Motor neuron (in vitro differentiated cells): ENCODE results near the gene P2RY11. TPM values are rescaled to one million over a fixed set of nuclear protein-coding genes. Genes with fewer than 3 reads are reported as not detected.

Experiments used
- ATAC-seq, 8 experiments: fragments of 200-7000 bp; cut with Tn5 transposase; replicated peaks in 6 of 8; 2 replicates each; pipeline ENCODE4 v1.8.0; 2021; ENCODE audit warnings: mild to moderate bottlenecking in 8 of 8, moderate library complexity in 8 of 8
- H3K27ac ChIP-seq, 2 donors: fragments of 250-450 bp; sonication (Bioruptor Pico); 2 replicates each; pipeline ENCODE4 v1.9.0; 2021; ENCODE audit warnings: antibody characterized with exemption in 2 of 2, mild to moderate bottlenecking in 2 of 2, moderate library complexity in 1 of 2
- H3K4me1 ChIP-seq, 2 donors: fragments of 250-450 bp; sonication (Bioruptor Pico); replicated peaks in 1 of 2; 2 replicates each; pipeline ENCODE4 v1.6.1; 2021; ENCODE audit warnings: antibody characterized with exemption in 2 of 2, mild to moderate bottlenecking in 2 of 2, moderate library complexity in 1 of 2
- H3K4me3 ChIP-seq, 5 donors: fragments of 250-450 bp; sonication (Bioruptor Pico); 2 replicates each; pipeline ENCODE4 v1.9.0; 2021; ENCODE audit warnings: antibody characterized with exemption in 5 of 5, mild to moderate bottlenecking in 5 of 5, moderate library complexity in 4 of 5
- WGBS, 10 experiments: fragments of 450-650 bp; shearing (Covaris generic); methylation state at CpG; one replicate each; pipeline ENCODE4 v1.0.0; 2022; 5-methylcytosine and 5-hydroxymethylcytosine counted together
- in situ Hi-C, 9 experiments: fragments of 400-800 bp; cut with MboI; loops; one replicate each; pipeline ENCODE4 v1.15.0; 2021; ENCODE audit warnings: low sequenced_read_pairs in 9 of 9, low pct_unique_long_range_greater_than_20kb in 2 of 9; ENCODE audit not compliant: unreplicated experiment in 9 of 9
- total RNA-seq, 8 experiments: library from RNA; unstranded; fragments of 300-600 nt; gene quantifications; 2 replicates each; pipeline versions ENCODE4 v1.2.3 to v1.2.4, GENCODE V29; 2022

P2RY11 gene
- total RNA-seq, 8 experiments from 2014 or later: 2.1 to 12.2 (median 4.9) TPM

- WGBS, 10 experiments: 86 to 100% (median 100%) methylated on average over 2 to 8 of the region's 18 CpGs; no CpG with 5 or more reads in 2 of the 10 experiments
These were observed 30.5 kb downstream of the P2RY11 start for GRCh38 chr19:10141973-10142372.

DNA sequence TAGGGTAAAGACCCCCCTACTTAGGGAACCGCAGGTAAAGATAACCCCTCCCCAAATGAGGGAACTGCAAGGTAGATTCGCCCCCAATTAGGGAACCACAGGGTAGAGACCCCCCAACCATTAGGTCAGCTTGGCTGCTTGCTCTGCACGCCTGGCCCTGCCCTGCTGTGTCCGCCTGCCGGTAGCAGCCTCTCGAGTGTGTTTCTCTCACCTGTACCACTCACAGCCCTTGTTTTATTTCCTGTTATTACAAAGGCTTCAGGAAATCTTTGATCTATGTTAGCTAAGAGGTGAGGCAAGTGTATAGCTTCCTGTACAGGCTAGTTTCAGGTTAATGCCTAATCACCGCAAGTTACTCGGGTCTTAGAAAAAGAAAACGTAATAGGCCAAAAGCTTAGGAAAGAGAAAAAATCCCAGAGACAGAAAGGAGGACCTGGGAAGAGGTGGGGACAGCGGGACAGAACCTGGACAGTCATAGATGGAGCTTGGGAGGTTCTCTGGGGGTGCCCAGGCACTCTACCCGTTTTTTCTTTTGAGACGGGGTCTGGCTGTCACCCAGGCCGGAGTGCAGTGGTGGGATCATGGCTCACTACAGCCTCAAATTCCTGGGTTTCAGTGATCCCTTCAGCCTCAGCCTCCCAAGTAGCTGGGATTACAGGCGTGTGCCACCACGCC is 31.3 kb downstream of the P2RY11 start:
- no peak overlapping the region for H3K4me3 ChIP-seq
- WGBS, 10 experiments: 73 to 95% (median 84%) methylated on average over 3 to 10 of the region's 15 CpGs; no CpG with 5 or more reads in 4 of the 10 experiments
- ATAC-seq: no peak
- in situ Hi-C loops: no loop called here
- no peak overlapping the region for H3K27ac ChIP-seq
- H3K4me1 ChIP-seq: no peaks in the 10 kb centered on the region

More at GRCh38 chr19:10141973-10142372, 30.5 kb downstream of the P2RY11 start:
- in situ Hi-C loops: no loop called here
- H3K4me1 ChIP-seq: no peaks in the 10 kb centered on the region
- no peak overlapping the region for H3K4me3 ChIP-seq
- ATAC-seq: no peak
- no peak overlapping the region for H3K27ac ChIP-seq

DNA sequence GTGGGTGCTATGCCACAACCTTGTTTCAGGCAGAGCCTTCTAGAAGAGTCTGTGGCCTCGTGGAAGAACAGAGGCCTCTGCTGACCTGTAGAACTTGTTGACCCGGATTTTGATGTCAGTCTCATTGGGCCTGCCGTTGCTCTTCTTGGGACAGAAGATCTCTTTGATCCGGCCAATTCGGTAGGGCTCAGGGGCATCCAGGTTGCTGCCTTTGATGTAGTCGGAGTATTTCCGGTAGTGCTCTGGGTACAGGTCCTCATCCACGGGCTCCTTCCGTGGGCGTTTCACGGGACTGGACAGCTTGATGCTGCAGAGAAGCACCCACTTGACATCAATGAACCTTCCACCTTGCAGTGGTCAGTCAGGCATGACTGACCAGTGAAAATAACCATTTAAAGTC is 32.2 kb downstream of the P2RY11 start:
- Histone ChIP-seq H3K4me1 (no peaks in the 10 kb centered on the region), H3K27ac (no peak overlapping the region), H3K4me3 (no peak overlapping the region)
- no peak for ATAC-seq
- in situ Hi-C loops: no loop called here
- 92 to 100% (median 100%) methylated on average over 2 to 8 of the region's 11 CpGs; no CpG with 5 or more reads in 5 of the 10 experiments for WGBS, 10 experiments

GRCh38 chr19:10144361-10144760 is 32.9 kb downstream of the P2RY11 start:
- H3K4me3 ChIP-seq: no peak overlapping the region
- 67 to 100% (median 89%) methylated on average over 1 to 7 of the region's 10 CpGs; no CpG with 5 or more reads in 4 of the 10 experiments for WGBS, 10 experiments
- H3K27ac ChIP-seq: no peak overlapping the region
- in situ Hi-C loops: no loop called here
- ATAC-seq: no peak
- no peaks in the 10 kb centered on the region for H3K4me1 ChIP-seq

GRCh38 chr19:10145031-10145430 is 33.5 kb downstream of the P2RY11 start:
- WGBS, 10 experiments: 80 to 100% (median 100%) methylated on average over 1 to 9 of the region's 10 CpGs; no CpG with 5 or more reads in 5 of the 10 experiments
- in situ Hi-C loops: no loop called here
- H3K27ac ChIP-seq: no peak overlapping the region
- no peaks in the 10 kb centered on the region for H3K4me1 ChIP-seq
- no peak overlapping the region for H3K4me3 ChIP-seq
- ATAC-seq: no peak

GRCh38 chr19:10146142-10146541 is 34.6 kb downstream of the P2RY11 start:
- Histone ChIP-seq H3K4me1 (no peaks in the 10 kb centered on the region), H3K27ac (no peak overlapping the region), H3K4me3 (no peak overlapping the region)
- WGBS, 10 experiments: 93 to 100% (median 98%) methylated on average over 1 to 4 of the region's 14 CpGs; no CpG with 5 or more reads in 4 of the 10 experiments
- ATAC-seq: no peak
- in situ Hi-C loops: no loop called here

GRCh38 chr19:10149427-10149826 is 37.9 kb downstream of the P2RY11 start:
- ATAC-seq: no peak
- H3K4me1 ChIP-seq: no peaks in the 10 kb centered on the region
- H3K27ac ChIP-seq: no peak overlapping the region
- WGBS, 10 experiments: 97 to 100% (median 100%) methylated on average over 1 to 11 of the region's 12 CpGs; no CpG with 5 or more reads in 4 of the 10 experiments
- H3K4me3 ChIP-seq: no peak overlapping the region
- in situ Hi-C loops: no loop called here

- ATAC-seq: no peak
These were observed 40.0 kb downstream of the P2RY11 start for GRCh38 chr19:10151521-10151920.

DNA sequence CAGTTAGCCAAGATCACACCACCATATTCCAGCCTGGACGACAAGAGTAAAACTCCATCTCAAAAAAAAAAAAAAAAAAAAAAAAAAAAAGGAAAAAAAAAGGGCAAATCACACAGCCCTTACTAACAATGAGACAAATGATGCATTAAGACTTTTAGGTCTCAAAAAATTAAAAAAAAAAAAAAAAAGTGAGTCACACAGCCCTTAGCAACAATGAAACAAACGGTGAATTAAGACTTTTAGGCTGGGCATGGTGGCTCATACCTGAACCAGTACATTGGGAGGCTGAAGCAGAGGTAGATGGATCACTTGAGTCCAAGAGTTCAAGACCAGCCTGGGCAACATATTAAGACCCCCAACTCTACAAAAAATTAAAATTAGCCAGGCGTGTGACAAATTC is 40.6 kb downstream of the P2RY11 start:
- ATAC-seq: no peak
- no peaks in the 10 kb centered on the region for H3K4me1 ChIP-seq

More at GRCh38 chr19:10151521-10151920, 40.0 kb downstream of the P2RY11 start:
- no peak overlapping the region for H3K4me3 ChIP-seq
- 20 to 100% (median 88%) methylated on average over 1 to 5 of the region's 5 CpGs; no CpG with 5 or more reads in 4 of the 10 experiments for WGBS, 10 experiments
- H3K4me1 ChIP-seq: no peaks in the 10 kb centered on the region
- in situ Hi-C loops: no loop called here
- H3K27ac ChIP-seq: no peak overlapping the region

GRCh38 chr19:10155839-10156238 is 44.3 kb downstream of the P2RY11 start:
- Histone ChIP-seq H3K4me1 (no peaks in the 10 kb centered on the region), H3K27ac (no peak overlapping the region), H3K4me3 (no peak overlapping the region)
- no peak for ATAC-seq
- WGBS, 10 experiments: 67 to 100% (median 78%) methylated on average over 1 to 4 of the region's 4 CpGs; no CpG with 5 or more reads in 6 of the 10 experiments
- in situ Hi-C loops: no loop called here

More for the DNA sequence above, 40.6 kb downstream of the P2RY11 start:
- H3K27ac ChIP-seq: no peak overlapping the region
- H3K4me3 ChIP-seq: no peak overlapping the region
- in situ Hi-C loops: no loop called here
- WGBS, 10 experiments: 55 to 100% (median 94%) methylated on average over 1 to 2 of the region's 3 CpGs; no CpG with 5 or more reads in 2 of the 10 experiments

- Histone ChIP-seq H3K4me1 (no peaks in the 10 kb centered on the region), H3K27ac (no peak overlapping the region), H3K4me3 (no peak overlapping the region)
- WGBS, 10 experiments: 100% methylated on average over 1 of the region's 8 CpGs; no CpG with 5 or more reads in 8 of the 10 experiments
- in situ Hi-C loops: no loop called here
- no peak for ATAC-seq
These were observed 46.6 kb downstream of the P2RY11 start for GRCh38 chr19:10158071-10158470.

DNA sequence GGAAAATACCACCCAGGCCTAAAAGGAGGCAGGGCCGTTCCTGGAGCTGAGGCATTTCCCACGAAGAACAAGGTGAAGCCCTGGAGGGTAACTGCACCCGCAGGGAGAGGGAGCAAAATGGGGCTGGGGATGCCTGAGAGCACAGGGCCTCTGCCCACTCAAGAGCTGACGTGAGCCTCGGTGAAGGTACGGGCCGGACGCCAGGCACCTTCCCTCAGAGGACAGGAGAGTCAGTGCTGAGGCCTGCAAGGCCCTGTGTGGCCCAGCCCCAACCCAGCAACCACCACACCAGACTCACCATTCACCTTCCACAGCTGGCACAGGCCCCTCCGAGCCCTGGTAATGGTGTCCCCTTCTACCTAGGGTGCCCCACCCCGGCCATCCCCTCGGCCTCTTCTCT is 47.0 kb downstream of the P2RY11 start:
- ATAC-seq: no peak
- WGBS, 10 experiments: 92 to 98% methylated on average over 6 of the region's 11 CpGs; no CpG with 5 or more reads in 8 of the 10 experiments
- H3K4me3 ChIP-seq: no peak overlapping the region
- no peak overlapping the region for H3K27ac ChIP-seq
- in situ Hi-C loops: no loop called here
- H3K4me1 ChIP-seq: no peaks in the 10 kb centered on the region

DNA sequence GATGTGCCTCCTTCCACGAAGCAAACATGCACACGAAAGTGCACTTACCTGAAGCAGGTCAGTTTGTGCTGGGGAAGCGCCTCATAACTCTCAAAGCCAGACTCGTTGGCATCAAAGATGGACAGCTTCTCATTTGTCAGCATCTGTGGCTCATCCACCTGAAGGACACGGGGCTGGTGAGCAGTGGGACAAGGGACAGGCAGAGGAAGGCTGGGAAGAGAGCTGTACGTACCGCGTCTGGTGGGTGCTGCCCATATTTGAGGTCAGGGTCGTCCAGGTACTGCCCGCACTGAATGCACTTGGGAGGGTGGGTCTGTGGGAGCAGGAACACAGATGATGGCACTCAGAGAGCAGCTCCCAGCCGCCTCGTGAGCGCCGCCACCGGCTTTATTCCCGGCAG is 48.1 kb downstream of the P2RY11 start:
- H3K27ac ChIP-seq: no peak overlapping the region
- WGBS, 10 experiments: 84 to 100% (median 100%) methylated on average over 1 to 12 of the region's 16 CpGs; no CpG with 5 or more reads in 5 of the 10 experiments
- no peak overlapping the region for H3K4me3 ChIP-seq
- H3K4me1 ChIP-seq: no peaks in the 10 kb centered on the region
- in situ Hi-C loops: no loop called here
- ATAC-seq: no peak

GRCh38 chr19:10163536-10163935 is 52.0 kb downstream of the P2RY11 start:
- peak in 1 of 8 experiments; percentile 55 for ATAC-seq

More at GRCh38 chr19:10163536-10163935, 52.0 kb downstream of the P2RY11 start:
- no peak overlapping the region for H3K27ac ChIP-seq
- no peaks in the 10 kb centered on the region for H3K4me1 ChIP-seq
- in situ Hi-C loops: no loop called here
- no peak overlapping the region for H3K4me3 ChIP-seq
- WGBS, 10 experiments: 20 to 100% (median 100%) methylated on average over 1 to 2 of the region's 3 CpGs; no CpG with 5 or more reads in 3 of the 10 experiments
